Calu3 (cell line): Measurements from ENCODE around the gene CD300LD. TPM values are rescaled to one million over a fixed set of nuclear protein-coding genes. Genes with fewer than 3 reads are reported as not detected.
"Not testable (repeated sequence)": the region's sequence is repeated elsewhere in the genome, so short reads cannot be mapped to it uniquely, and the experiment has no call there.

ENCODE experiments used
- BruUV-seq: library from RNA; stranded (reverse); fragments of 400-500 nt; replicated peaks from 2 replicates; lab custom pipeline; 2021; lab: Mats Ljungman, UMichigan
- CTCF ChIA-PET: fragments of 300-600 bp; sonication (Branson Sonifier 250); formaldehyde crosslinking; loops from one replicate; lab custom pipeline; 2022; ENCODE audit warnings: antibody characterized with exemption; lab: Charles Lee
- DNase-seq: peaks from one replicate; pipeline ENCODE4 v3.0.0; 2022
- H3K27ac Mint-ChIP-seq: one replicate; pipeline ENCODE4 v1.8.0; 2022; ENCODE audit warnings: mixed read lengths; ENCODE audit not compliant: unreplicated experiment
- H3K27me3 Mint-ChIP-seq: one replicate; pipeline ENCODE4 v1.8.0; 2022; ENCODE audit warnings: mixed read lengths; ENCODE audit not compliant: unreplicated experiment
- H3K36me3 Mint-ChIP-seq: one replicate; pipeline ENCODE4 v1.8.0; 2022; ENCODE audit warnings: mild to moderate bottlenecking, moderate library complexity, mixed read lengths; ENCODE audit not compliant: insufficient read depth, unreplicated experiment
- H3K4me1 Mint-ChIP-seq: one replicate; pipeline ENCODE4 v1.8.0; 2022; ENCODE audit warnings: mild to moderate bottlenecking, low read depth, mixed read lengths; ENCODE audit not compliant: unreplicated experiment
- H3K4me3 Mint-ChIP-seq: one replicate; pipeline ENCODE4 v1.8.0; 2022; ENCODE audit warnings: mild to moderate bottlenecking, low read depth, moderate library complexity, mixed read lengths; ENCODE audit not compliant: unreplicated experiment
- H3K9me3 Mint-ChIP-seq: one replicate; pipeline ENCODE4 v1.8.0; 2022; ENCODE audit warnings: low read depth, mixed read lengths; ENCODE audit not compliant: unreplicated experiment
- CTCF ChIP-seq: fragments of 200-600 bp; IDR thresholded peaks from one replicate; pipeline ENCODE4 v1.8.0; 2022; ENCODE audit warnings: antibody characterized with exemption; ENCODE audit not compliant: unreplicated experiment
- intact Hi-C: fragments of 100-400 bp; cut with micrococcal nuclease; formaldehyde crosslinking; loops from one replicate; pipeline ENCODE4 v1.10.0; 2022; ENCODE audit not compliant: unreplicated experiment
- total RNA-seq: library from RNA; stranded (reverse); gene quantifications from 2 replicates; pipeline ENCODE4 v1.2.3, GENCODE V29; 2022

Gene CD300LD
- total RNA-seq, 1 experiment from 2014 or later, result not detected

DNA sequence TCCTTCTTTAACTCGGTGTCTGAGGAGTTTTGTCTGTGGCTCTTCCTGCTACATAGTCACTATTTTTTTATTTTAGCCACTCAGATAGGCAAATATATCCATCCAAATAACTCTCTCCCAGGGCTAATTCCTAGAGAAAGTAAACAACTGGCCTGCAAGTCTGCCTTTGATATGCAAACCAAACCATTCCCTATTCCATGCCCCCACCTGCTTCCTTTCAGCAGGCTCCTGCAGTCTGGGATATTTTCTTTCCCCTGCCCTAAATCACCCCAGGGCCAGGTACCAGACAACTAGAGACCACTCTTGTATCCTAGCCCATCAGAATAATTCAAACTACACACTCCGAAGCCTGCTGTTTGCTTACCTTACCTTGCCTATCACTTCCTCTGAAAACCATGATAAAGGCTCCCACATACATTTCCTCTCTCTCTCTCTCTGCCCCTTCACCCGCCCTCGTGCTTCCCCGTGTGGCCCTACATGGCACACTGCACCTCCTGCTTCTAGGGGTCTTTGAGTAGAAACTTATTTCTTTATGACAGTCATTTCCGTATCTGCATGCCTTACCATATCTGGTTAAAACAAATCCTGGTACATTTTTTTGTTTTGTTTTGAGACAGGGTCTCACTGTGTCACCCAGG lies 33.1 kb downstream of the CD300LD start:
- Mint-ChIP-seq H3K36me3 (no peaks in the 10 kb centered on the region), H3K27me3 (peaks cover 86% of the 10 kb centered on the region), H3K9me3 (peaks cover 5% of the 10 kb centered on the region), H3K4me1 (no peaks in the 10 kb centered on the region), H3K4me3 (no peak overlapping the region), H3K27ac (no peak overlapping the region)
- TF ChIP-seq CTCF, result no peak
- no peak for DNase-seq
- intact Hi-C loops, result no loop called here
- CTCF ChIA-PET, result interaction anchor here (0.6 kb wide), 1 partner anchor 1226 kb away, joined by 3 read pairs; no protein-coding TSS in a partner anchor
- BruUV-seq, result no TSS peak

DNA sequence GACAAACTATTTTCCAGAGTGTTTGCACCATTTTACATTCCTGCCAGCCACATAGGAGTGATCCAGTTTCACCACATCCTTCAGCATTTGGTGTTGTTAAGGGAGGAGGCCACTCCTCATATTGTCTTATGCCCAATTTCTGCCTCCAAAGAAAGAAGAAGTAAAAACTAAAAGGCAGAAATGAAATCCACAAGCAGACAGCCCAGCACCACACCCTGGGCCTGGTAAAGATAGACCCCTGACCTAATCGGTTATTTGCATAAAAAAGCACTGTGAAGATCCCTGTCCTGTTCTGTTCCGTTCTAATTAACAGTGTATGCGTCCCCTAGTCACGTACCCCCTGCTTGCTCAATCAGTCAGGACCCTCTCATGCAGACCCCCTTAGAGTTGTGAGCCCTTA lies 33.7 kb downstream of the CD300LD start:
- H3K4me3 Mint-ChIP-seq, H3K36me3 Mint-ChIP-seq, H3K27ac Mint-ChIP-seq, BruUV-seq, DNase-seq, H3K4me1 Mint-ChIP-seq, H3K9me3 Mint-ChIP-seq, intact Hi-C loops: not testable (repeated sequence)
- H3K27me3 Mint-ChIP-seq, result peaks cover 86% of the 10 kb centered on the region
- CTCF ChIA-PET, result interaction anchor here (0.6 kb wide), 1 partner anchor 1227 kb away, joined by 3 read pairs; no protein-coding TSS in a partner anchor

GRCh38 chr17:74555427-74555940 lies 36.6 kb downstream of the CD300LD start:
- Mint-ChIP-seq H3K4me1 (no peaks in the 10 kb centered on the region), H3K36me3 (no peaks in the 10 kb centered on the region), H3K4me3 (no peak overlapping the region), H3K9me3 (no peaks in the 10 kb centered on the region), H3K27ac (no peak overlapping the region), H3K27me3 (peaks cover 87% of the 10 kb centered on the region)
- no TSS peak for BruUV-seq
- DNase-seq, result no peak
- intact Hi-C loops, result no loop called here
- CTCF ChIA-PET, result no interaction called here
- TF ChIP-seq CTCF, result no peak

GRCh38 chr17:74554909-74555308 lies 37.2 kb downstream of the CD300LD start:
- no peak for TF ChIP-seq CTCF
- H3K9me3 Mint-ChIP-seq, result no peaks in the 10 kb centered on the region
- no peaks in the 10 kb centered on the region for H3K4me1 Mint-ChIP-seq
- H3K4me3 Mint-ChIP-seq, result no peak overlapping the region
- no peak for DNase-seq
- no peak overlapping the region for H3K27ac Mint-ChIP-seq
- CTCF ChIA-PET, result no interaction called here
- no TSS peak for BruUV-seq
- H3K36me3 Mint-ChIP-seq, result no peaks in the 10 kb centered on the region
- intact Hi-C loops, result no loop called here
- H3K27me3 Mint-ChIP-seq, result peaks cover 93% of the 10 kb centered on the region

DNA sequence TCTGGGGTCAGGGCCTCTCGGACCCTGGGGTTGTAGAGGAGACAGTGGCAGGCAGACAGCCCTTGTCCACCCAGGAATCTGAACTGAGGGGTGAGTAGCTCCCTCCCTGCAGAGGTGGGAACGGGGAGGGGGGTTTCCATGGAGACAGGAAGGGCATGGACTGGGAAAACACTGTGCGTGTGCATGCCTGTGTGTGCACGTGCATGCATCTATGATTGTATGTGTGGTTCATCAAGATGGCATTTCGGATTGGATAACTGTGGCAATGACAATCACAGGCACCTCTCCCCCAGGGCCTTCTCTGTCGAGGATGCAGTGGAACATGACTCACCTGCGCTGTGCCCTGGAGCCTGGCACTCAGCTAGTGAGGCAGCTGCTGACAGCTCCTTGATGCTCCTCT lies 40.0 kb downstream of the CD300LD start:
- no peaks in the 10 kb centered on the region for H3K36me3 Mint-ChIP-seq
- no peak for TF ChIP-seq CTCF

More for the DNA sequence above, 40.0 kb downstream of the CD300LD start:
- no peaks in the 10 kb centered on the region for H3K9me3 Mint-ChIP-seq
- H3K27me3 Mint-ChIP-seq, result peaks cover 95% of the 10 kb centered on the region
- H3K27ac Mint-ChIP-seq, result no peak overlapping the region
- no TSS peak for BruUV-seq
- H3K4me1 Mint-ChIP-seq, result no peaks in the 10 kb centered on the region
- CTCF ChIA-PET, result no interaction called here
- no peak for DNase-seq
- intact Hi-C loops, result no loop called here
- H3K4me3 Mint-ChIP-seq, result no peak overlapping the region
